HUES48 (cell line): ENCODE measurements around the gene GALNTL6.

ENCODE experiments used
- H3K27ac ChIP-seq: one replicate; pipeline ENCODE4 v1.7.0; 2013; ENCODE audit warnings: low read depth, low read length, inconsistent platforms
- H3K27me3 ChIP-seq: 2 replicates; pipeline ENCODE4 v1.6.1; 2013; ENCODE audit warnings: mild to moderate bottlenecking, low read length; ENCODE audit not compliant: control insufficient read depth, insufficient read depth
- H3K36me3 ChIP-seq: 2 replicates; pipeline ENCODE4 v1.6.1; 2013; ENCODE audit warnings: low read length; ENCODE audit not compliant: control insufficient read depth, insufficient read depth
- H3K4me1 ChIP-seq: 2 replicates; pipeline ENCODE4 v1.6.1; 2013; ENCODE audit warnings: mild to moderate bottlenecking, low read length; ENCODE audit not compliant: control insufficient read depth, insufficient read depth
- H3K4me3 ChIP-seq: 2 replicates; pipeline ENCODE4 v1.5.1; 2013; ENCODE audit warnings: mild to moderate bottlenecking, low read depth, low read length
- H3K9ac ChIP-seq: 2 replicates; pipeline ENCODE4 v1.6.1; 2013; ENCODE audit warnings: mild to moderate bottlenecking, low read depth, low read length, moderate library complexity
- H3K9me3 ChIP-seq: 2 replicates; pipeline ENCODE4 v1.6.1; 2013; ENCODE audit warnings: low read length; ENCODE audit not compliant: control insufficient read depth, insufficient read depth

GALNTL6 gene

GRCh38 chr4:172675232-172675631 lies 862.0 kb downstream of the GALNTL6 start:
- Histone ChIP-seq H3K9me3 (no peaks in the 10 kb centered on the region), H3K4me1 (no peaks in the 10 kb centered on the region), H3K4me3 (no peak overlapping the region), H3K27me3 (no peaks in the 10 kb centered on the region), H3K9ac (no peak overlapping the region), H3K36me3 (no peaks in the 10 kb centered on the region), H3K27ac (no peak overlapping the region)

- no peaks in the 10 kb centered on the region for H3K27me3 ChIP-seq
These were observed 867.5 kb downstream of the GALNTL6 start for GRCh38 chr4:172680691-172681090.

GRCh38 chr4:172683021-172683420 lies 869.8 kb downstream of the GALNTL6 start:
- Histone ChIP-seq H3K4me1 (no peaks in the 10 kb centered on the region), H3K27ac (no peak overlapping the region), H3K27me3 (no peaks in the 10 kb centered on the region), H3K36me3 (no peaks in the 10 kb centered on the region), H3K9me3 (no peaks in the 10 kb centered on the region), H3K4me3 (no peak overlapping the region), H3K9ac (no peak overlapping the region)

More at GRCh38 chr4:172680691-172681090, 867.5 kb downstream of the GALNTL6 start:
- Histone ChIP-seq H3K4me1 (no peaks in the 10 kb centered on the region), H3K9me3 (no peaks in the 10 kb centered on the region), H3K9ac (no peak overlapping the region), H3K36me3 (no peaks in the 10 kb centered on the region), H3K4me3 (no peak overlapping the region), H3K27ac (no peak overlapping the region)

- Histone ChIP-seq H3K27ac (no peak overlapping the region), H3K4me1 (no peaks in the 10 kb centered on the region), H3K9me3 (no peaks in the 10 kb centered on the region), H3K9ac (no peak overlapping the region), H3K4me3 (no peak overlapping the region), H3K36me3 (no peaks in the 10 kb centered on the region), H3K27me3 (no peaks in the 10 kb centered on the region)
These were observed 872.8 kb downstream of the GALNTL6 start for GRCh38 chr4:172686021-172686420.

- Histone ChIP-seq H3K27ac (no peak overlapping the region), H3K36me3 (no peaks in the 10 kb centered on the region), H3K4me3 (no peak overlapping the region), H3K27me3 (no peaks in the 10 kb centered on the region), H3K9ac (no peak overlapping the region), H3K4me1 (no peaks in the 10 kb centered on the region), H3K9me3 (peaks cover 5% of the 10 kb centered on the region; the same call in 1 of the 2 replicates)
These were observed 875.3 kb downstream of the GALNTL6 start for GRCh38 chr4:172688534-172688933.

GRCh38 chr4:172691552-172691951 lies 878.3 kb downstream of the GALNTL6 start:
- no peak overlapping the region for H3K4me3 ChIP-seq
- no peak overlapping the region for H3K9ac ChIP-seq
- no peaks in the 10 kb centered on the region for H3K27me3 ChIP-seq
- H3K4me1 ChIP-seq: no peaks in the 10 kb centered on the region
- peaks cover 5% of the 10 kb centered on the region; the same call in 1 of the 2 replicates for H3K9me3 ChIP-seq
- no peaks in the 10 kb centered on the region for H3K36me3 ChIP-seq
- H3K27ac ChIP-seq: no peak overlapping the region

GRCh38 chr4:172692701-172693100 lies 879.5 kb downstream of the GALNTL6 start:
- Histone ChIP-seq H3K27me3 (no peaks in the 10 kb centered on the region), H3K9me3 (peaks cover 5% of the 10 kb centered on the region; the same call in 1 of the 2 replicates), H3K4me1 (no peaks in the 10 kb centered on the region), H3K36me3 (no peaks in the 10 kb centered on the region), H3K4me3 (no peak overlapping the region), H3K9ac (no peak overlapping the region), H3K27ac (no peak overlapping the region)

- Histone ChIP-seq H3K4me1 (no peaks in the 10 kb centered on the region), H3K36me3 (no peaks in the 10 kb centered on the region), H3K9ac (no peak overlapping the region), H3K27me3 (no peaks in the 10 kb centered on the region), H3K9me3 (no peaks in the 10 kb centered on the region), H3K4me3 (no peak overlapping the region), H3K27ac (no peak overlapping the region)
These were observed 885.1 kb downstream of the GALNTL6 start for GRCh38 chr4:172698256-172698655.

- Histone ChIP-seq H3K36me3 (no peaks in the 10 kb centered on the region), H3K9ac (no peak overlapping the region), H3K27me3 (no peaks in the 10 kb centered on the region; the same call in 1 of the 2 replicates), H3K27ac (no peak overlapping the region), H3K4me3 (no peak overlapping the region), H3K9me3 (peaks cover 7% of the 10 kb centered on the region), H3K4me1 (peaks cover 25% of the 10 kb centered on the region)
These were observed 892.4 kb downstream of the GALNTL6 start for GRCh38 chr4:172705565-172705964.

- Histone ChIP-seq H3K4me3 (no peak overlapping the region), H3K27me3 (no peaks in the 10 kb centered on the region; the same call in 1 of the 2 replicates), H3K9me3 (peaks cover 7% of the 10 kb centered on the region), H3K4me1 (peaks cover 25% of the 10 kb centered on the region), H3K36me3 (no peaks in the 10 kb centered on the region), H3K27ac (no peak overlapping the region), H3K9ac (no peak overlapping the region)
These were observed 892.8 kb downstream of the GALNTL6 start for GRCh38 chr4:172706000-172706399.

- H3K27ac ChIP-seq: no peak overlapping the region
- no peaks in the 10 kb centered on the region; the same call in 1 of the 2 replicates for H3K27me3 ChIP-seq
- H3K4me3 ChIP-seq: no peak overlapping the region
- H3K36me3 ChIP-seq: no peaks in the 10 kb centered on the region
- no peak overlapping the region for H3K9ac ChIP-seq
- H3K4me1 ChIP-seq: peaks cover 25% of the 10 kb centered on the region
- peaks cover 7% of the 10 kb centered on the region for H3K9me3 ChIP-seq
These were observed 894.4 kb downstream of the GALNTL6 start for GRCh38 chr4:172707622-172708021.

GRCh38 chr4:172708184-172708583 lies 895.0 kb downstream of the GALNTL6 start:
- Histone ChIP-seq H3K4me1 (peaks cover 25% of the 10 kb centered on the region), H3K9ac (no peak overlapping the region), H3K9me3 (peaks cover 7% of the 10 kb centered on the region), H3K4me3 (no peak overlapping the region), H3K36me3 (no peaks in the 10 kb centered on the region), H3K27me3 (no peaks in the 10 kb centered on the region; the same call in 1 of the 2 replicates), H3K27ac (no peak overlapping the region)
